GM10248 (cell line): ENCODE results near the gene PI3.

ENCODE experiments used
- CTCF ChIA-PET: fragments of 300-600 bp; sonication (Branson Sonifier 250); formaldehyde crosslinking; extraction: SDS; loops from one replicate; lab custom pipeline; 2021; ENCODE audit warnings: antibody characterized with exemption; lab: Yijun Ruan, JAX
- POLR2A ChIA-PET: fragments of 350-650 bp; sonication (Branson Sonifier 250); formaldehyde crosslinking; extraction: SDS; loops from one replicate; lab custom pipeline; 2020; ENCODE audit warnings: antibody characterized with exemption; lab: Yijun Ruan, JAX
- DNase-seq: peaks from one replicate; pipeline ENCODE4 v3.0.0; 2012; ENCODE audit errors: extremely low spot score
- TF ChIP-seq, protein P1 (sequence below): IDR thresholded peaks from 2 replicates; pipeline ENCODE4 v1.5.1; 2012; ENCODE audit warnings: mild to moderate bottlenecking, low read depth; ENCODE audit errors: extremely low read depth, missing control alignments, control extremely low read depth

PI3 gene

GRCh38 chr20:45218124-45218523, 43.4 kb downstream of the PI3 start:
- no peak for DNase-seq
- ChIA-PET POLR2A (no interaction called here), CTCF (interaction anchor here (0.8 to 1.7 kb wide), 2 partner anchors 11 to 94 kb away, joined by 3 to 4 read pairs; no protein-coding TSS in a partner anchor)
- TF ChIP-seq, protein P1, sequence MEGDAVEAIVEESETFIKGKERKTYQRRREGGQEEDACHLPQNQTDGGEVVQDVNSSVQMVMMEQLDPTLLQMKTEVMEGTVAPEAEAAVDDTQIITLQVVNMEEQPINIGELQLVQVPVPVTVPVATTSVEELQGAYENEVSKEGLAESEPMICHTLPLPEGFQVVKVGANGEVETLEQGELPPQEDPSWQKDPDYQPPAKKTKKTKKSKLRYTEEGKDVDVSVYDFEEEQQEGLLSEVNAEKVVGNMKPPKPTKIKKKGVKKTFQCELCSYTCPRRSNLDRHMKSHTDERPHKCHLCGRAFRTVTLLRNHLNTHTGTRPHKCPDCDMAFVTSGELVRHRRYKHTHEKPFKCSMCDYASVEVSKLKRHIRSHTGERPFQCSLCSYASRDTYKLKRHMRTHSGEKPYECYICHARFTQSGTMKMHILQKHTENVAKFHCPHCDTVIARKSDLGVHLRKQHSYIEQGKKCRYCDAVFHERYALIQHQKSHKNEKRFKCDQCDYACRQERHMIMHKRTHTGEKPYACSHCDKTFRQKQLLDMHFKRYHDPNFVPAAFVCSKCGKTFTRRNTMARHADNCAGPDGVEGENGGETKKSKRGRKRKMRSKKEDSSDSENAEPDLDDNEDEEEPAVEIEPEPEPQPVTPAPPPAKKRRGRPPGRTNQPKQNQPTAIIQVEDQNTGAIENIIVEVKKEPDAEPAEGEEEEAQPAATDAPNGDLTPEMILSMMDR: no peak

- TF ChIP-seq, protein P1: no peak
- no peak for DNase-seq
- CTCF ChIA-PET: interaction anchor here (0.8 to 1.7 kb wide), 2 partner anchors 11 to 93 kb away, joined by 3 to 4 read pairs; no protein-coding TSS in a partner anchor
- POLR2A ChIA-PET: no interaction called here
Observed at GRCh38 chr20:45218636-45219035, 43.9 kb downstream of the PI3 start.

- no peak for DNase-seq
- TF ChIP-seq, protein P1: no peak
- ChIA-PET POLR2A (no interaction called here), CTCF (interaction anchor here (1.3 kb wide), 1 partner anchor 73 kb away, joined by 4 read pairs; no protein-coding TSS in a partner anchor)
Observed at GRCh38 chr20:45221076-45221475, 46.4 kb downstream of the PI3 start, which contains the start of gene SEMG2. Gene SEMG2 (plus strand): TSS chr20:45221373. CDS start chr20:45221390, 17 bp downstream.

DNA sequence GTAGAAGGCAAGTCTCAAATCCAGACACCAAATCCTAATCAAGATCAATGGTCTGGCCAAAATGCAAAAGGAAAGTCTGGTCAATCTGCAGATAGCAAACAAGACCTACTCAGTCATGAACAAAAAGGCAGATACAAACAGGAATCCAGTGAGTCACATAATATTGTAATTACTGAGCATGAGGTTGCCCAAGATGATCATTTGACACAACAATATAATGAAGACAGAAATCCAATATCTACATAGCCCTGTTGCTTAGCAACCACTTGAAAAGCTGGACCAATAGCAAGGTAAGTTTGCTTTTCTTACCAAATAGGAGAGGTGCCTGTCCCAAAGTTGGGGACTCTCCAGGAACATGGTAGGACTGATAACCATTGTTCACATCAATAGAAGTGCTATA, 48.4 kb downstream of the PI3 start:
- ChIA-PET POLR2A (no interaction called here), CTCF (no interaction called here)
- no peak for DNase-seq
- TF ChIP-seq, protein P1: no peak
